ENCODE data around the gene TUT4. TPM values are rescaled to one million over a fixed set of nuclear protein-coding genes. Genes with fewer than 3 reads are reported as not detected.

TUT4 gene
- total RNA-seq, 2 donors from 2014 or later, result 20.0 to 27.4 TPM

DNA sequence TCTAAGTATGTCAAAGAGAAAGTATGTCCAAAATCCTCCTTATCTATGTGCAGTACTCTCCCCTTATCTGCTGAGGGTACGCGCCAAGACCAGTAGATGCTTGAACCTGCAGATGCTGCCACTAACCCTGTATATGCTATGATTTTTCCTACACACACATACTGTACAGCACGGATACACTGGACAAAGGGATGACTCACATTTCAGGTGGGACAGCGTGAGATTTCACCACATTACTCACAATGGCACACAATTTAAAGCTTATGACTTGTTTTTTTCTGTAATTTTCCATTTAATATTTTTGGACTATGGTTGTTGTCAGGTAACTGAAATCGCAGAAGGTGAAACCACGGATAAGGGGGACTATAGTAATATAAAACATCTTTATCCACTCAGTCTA is 152.8 kb downstream of the TUT4 start:
- no peaks in the 10 kb centered on the region for H3K4me1 ChIP-seq
- H3K9me3 ChIP-seq, result no peaks in the 10 kb centered on the region
- H3K27me3 ChIP-seq, result no peaks in the 10 kb centered on the region
- no peak for DNase-seq
- intact Hi-C loops (cut with DNase I), result no loop called here
- TF ChIP-seq CTCF (IDR thresholded peaks at IDR 0.05), result no peak
- H3K27ac ChIP-seq, result no peak overlapping the region
- H3K4me3 ChIP-seq, result no peak overlapping the region
- no peak overlapping the region for H3K9ac ChIP-seq (ENCODE audit: low read depth in 2 of 2, low read length in 2 of 2)
- H3K36me3 ChIP-seq, result no peaks in the 10 kb centered on the region

GRCh38 chr1:52399629-52400028 is 153.3 kb downstream of the TUT4 start:
- Histone ChIP-seq H3K27ac (no peak overlapping the region), H3K36me3 (no peaks in the 10 kb centered on the region), H3K9ac (ENCODE audit: low read depth in 2 of 2, low read length in 2 of 2) (no peak overlapping the region), H3K4me3 (no peak overlapping the region), H3K4me1 (no peaks in the 10 kb centered on the region), H3K9me3 (no peaks in the 10 kb centered on the region), H3K27me3 (no peaks in the 10 kb centered on the region)
- no peak for DNase-seq
- intact Hi-C loops (cut with DNase I), result no loop called here
- TF ChIP-seq CTCF (IDR thresholded peaks at IDR 0.05), result no peak

- Histone ChIP-seq H3K9me3 (no peaks in the 10 kb centered on the region), H3K4me1 (no peaks in the 10 kb centered on the region), H3K36me3 (no peaks in the 10 kb centered on the region), H3K9ac (ENCODE audit: low read depth in 2 of 2, low read length in 2 of 2) (no peak overlapping the region), H3K27me3 (no peaks in the 10 kb centered on the region), H3K4me3 (no peak overlapping the region), H3K27ac (no peak overlapping the region)
- TF ChIP-seq CTCF (IDR thresholded peaks at IDR 0.05), result no peak
- intact Hi-C loops (cut with DNase I), result no loop called here
- no peak for DNase-seq
Measured at GRCh38 chr1:52393174-52393573, 159.7 kb downstream of the TUT4 start.

DNA sequence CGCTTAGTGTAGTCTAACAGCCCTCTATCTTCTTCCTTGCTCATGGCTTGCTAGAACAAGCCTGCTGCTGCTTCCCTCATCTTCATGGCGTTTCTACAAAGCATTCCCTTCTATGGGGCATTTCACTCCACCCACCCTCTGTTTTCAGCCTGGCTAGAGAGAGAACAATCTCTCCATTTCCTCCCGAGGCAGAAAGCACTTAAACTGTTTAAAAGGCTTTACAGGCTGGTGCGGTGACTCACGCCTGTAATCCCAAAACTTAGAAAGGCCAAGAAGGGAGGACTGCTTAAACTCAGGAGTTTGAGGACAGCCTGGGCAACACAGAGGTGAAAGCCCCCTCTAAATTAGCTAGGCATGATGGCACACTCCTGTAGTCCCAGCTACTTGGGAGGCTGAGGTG is 166.4 kb downstream of the TUT4 start:
- DNase-seq, result no peak
- Histone ChIP-seq H3K36me3 (no peaks in the 10 kb centered on the region), H3K4me3 (no peak overlapping the region), H3K27me3 (no peaks in the 10 kb centered on the region), H3K27ac (no peak overlapping the region), H3K9me3 (no peaks in the 10 kb centered on the region), H3K9ac (ENCODE audit: low read depth in 2 of 2, low read length in 2 of 2) (no peak overlapping the region), H3K4me1 (no peaks in the 10 kb centered on the region)
- no peak for TF ChIP-seq CTCF (IDR thresholded peaks at IDR 0.05)
- intact Hi-C loops (cut with DNase I), result no loop called here

GRCh38 chr1:52385376-52385775 is 167.5 kb downstream of the TUT4 start:
- Histone ChIP-seq H3K4me1 (no peaks in the 10 kb centered on the region), H3K9ac (ENCODE audit: low read depth in 2 of 2, low read length in 2 of 2) (no peak overlapping the region), H3K27me3 (no peaks in the 10 kb centered on the region), H3K9me3 (no peaks in the 10 kb centered on the region), H3K4me3 (no peak overlapping the region), H3K27ac (no peak overlapping the region), H3K36me3 (no peaks in the 10 kb centered on the region)
- intact Hi-C loops (cut with DNase I), result no loop called here
- DNase-seq, result no peak
- no peak for TF ChIP-seq CTCF (IDR thresholded peaks at IDR 0.05)

Other genes with a start within 250 kb of the TUT4 start
- 10 to 100 TPM; 25.2 to 27.3 TPM for gene CC2D1B, start 186.9 kb downstream of the TUT4 start, total RNA-seq
- 10 to 100 TPM in 1 of 2 donors, 1 to 10 TPM in 1; 4.9 to 19.6 TPM for gene ORC1, start 148.7 kb downstream of the TUT4 start, total RNA-seq
- 10 to 100 TPM; 56.7 to 61.4 TPM for gene PRPF38A, start 148.5 kb downstream of the TUT4 start, total RNA-seq
- gene GPX7, start 49.3 kb upstream of the TUT4 start, total RNA-seq, result 1 to 10 TPM; 1.8 to 6.0 TPM
- under 1 TPM in 1 of 2 donors, not detected in 1; 0.22 TPM for gene SHISAL2A, start 80.1 kb upstream of the TUT4 start, total RNA-seq
- 10 to 100 TPM; 14.8 to 23.8 TPM for gene COA7, start 145.3 kb upstream of the TUT4 start, total RNA-seq
- 10 to 100 TPM; 20.5 to 26.6 TPM for gene ZYG11B, start 173.4 kb upstream of the TUT4 start, total RNA-seq

Data from colonic mucosa (tissue), 4 donors.